AG09309 (cell line): ENCODE data around the gene TESK1.

Experiments
- DNase-seq: peaks from one replicate; pipeline ENCODE4 v3.0.0-alpha.2; 2010; ENCODE audit warnings: low read depth
- H3K4me3 ChIP-seq: 2 replicates; pipeline ENCODE4 v1.5.1; 2011; ENCODE audit warnings: mild to moderate bottlenecking, low read depth, low read length, moderate library complexity; ENCODE audit not compliant: control insufficient read depth
- CTCF ChIP-seq: IDR thresholded peaks from 2 replicates; pipeline ENCODE4 v1.5.1; 2011; ENCODE audit warnings: mild to moderate bottlenecking, low read depth, low read length, inconsistent platforms; ENCODE audit not compliant: insufficient read depth, control insufficient read depth; ENCODE audit errors: missing control alignments

TESK1 gene

GRCh38 chr9:35560625-35561337 is 44.3 kb upstream of the TESK1 start:
- no peak for TF ChIP-seq CTCF
- no peak overlapping the region for H3K4me3 ChIP-seq
- no peak for DNase-seq

- no peak for DNase-seq
- no peak overlapping the region for H3K4me3 ChIP-seq
- TF ChIP-seq CTCF: no peak
Observed at GRCh38 chr9:35561468-35562261, 43.4 kb upstream of the TESK1 start.

GRCh38 chr9:35562895-35563780 is 41.9 kb upstream of the TESK1 start:
- no peak for TF ChIP-seq CTCF
- DNase-seq: no peak
- H3K4me3 ChIP-seq: no peak overlapping the region

GRCh38 chr9:35563791-35564197 is 41.3 kb upstream of the TESK1 start:
- no peak overlapping the region for H3K4me3 ChIP-seq
- DNase-seq: no peak
- no peak for TF ChIP-seq CTCF

GRCh38 chr9:35564658-35565061 is 40.4 kb upstream of the TESK1 start:
- DNase-seq: no peak
- TF ChIP-seq CTCF: no peak
- H3K4me3 ChIP-seq: no peak overlapping the region

GRCh38 chr9:35566417-35566816 is 38.6 kb upstream of the TESK1 start:
- DNase-seq: peak; percentile 23
- no peak overlapping the region for H3K4me3 ChIP-seq
- TF ChIP-seq CTCF: peak; percentile 19
